CD4-positive, CD25-positive, alpha-beta regulatory T cell (primary cell): ENCODE data around the gene VPS13D. TPM values are rescaled to one million over a fixed set of nuclear protein-coding genes. Genes with fewer than 3 reads are reported as not detected.
"Not testable (repeated sequence)": the region's sequence is repeated elsewhere in the genome, so short reads cannot be mapped to it uniquely, and the experiment has no call there.

ENCODE experiments used
- ATAC-seq, 2 donors: fragments of 150-1000 bp; cut with Tn5 transposase; one replicate each; pipeline ENCODE4 v1.10.0; 2021; ENCODE audit warnings: low read depth in 2 of 2, moderate number of reproducible peaks in 2 of 2, moderate library complexity in 1 of 2
- DNase-seq, 3 donors: peaks; one replicate each; pipeline versions ENCODE4 v3.0.0 to v3.0.0-alpha.2; 2012 to 2022; ENCODE audit warnings: mixed read lengths in 1 of 3
- H3K27ac ChIP-seq: one replicate; pipeline ENCODE4 v1.7.0; 2013; ENCODE audit warnings: mild to moderate bottlenecking, low read length; ENCODE audit not compliant: insufficient read depth, poor library complexity, severe bottlenecking
- H3K27me3 ChIP-seq: one replicate; pipeline ENCODE4 v1.7.0; 2013; ENCODE audit warnings: low read length; ENCODE audit not compliant: control insufficient read depth, insufficient read depth
- H3K36me3 ChIP-seq: one replicate; pipeline ENCODE4 v1.7.0; 2013; ENCODE audit warnings: mild to moderate bottlenecking, low read length, moderate library complexity; ENCODE audit not compliant: control insufficient read depth, insufficient read depth
- H3K4me1 ChIP-seq: 2 replicates; pipeline ENCODE4 v1.7.0; 2013; ENCODE audit warnings: mild to moderate bottlenecking, low read length; ENCODE audit not compliant: insufficient read depth, control insufficient read depth, poor library complexity, severe bottlenecking
- H3K4me3 ChIP-seq: one replicate; pipeline ENCODE4 v1.7.0; 2013; ENCODE audit warnings: low read depth, mild to moderate bottlenecking, low read length, moderate library complexity
- H3K9me3 ChIP-seq, 2 experiments: 1 replicate in 1 of 2; 2 replicates in 1 of 2; pipeline ENCODE4 v1.7.0; 2013; ENCODE audit warnings: low read length in 2 of 2, mild to moderate bottlenecking in 1 of 2, moderate library complexity in 1 of 2; ENCODE audit not compliant: control insufficient read depth in 2 of 2
- H3K27ac Mint-ChIP-seq, 3 donors: one replicate each; pipeline ENCODE4 v1.8.0; 2020 to 2022; ENCODE audit warnings: mild to moderate bottlenecking in 3 of 3, mixed read lengths in 3 of 3, moderate library complexity in 2 of 3
- H3K27me3 Mint-ChIP-seq: one replicate; pipeline ENCODE4 v1.8.0; 2022; ENCODE audit warnings: mild to moderate bottlenecking, mixed read lengths
- H3K36me3 Mint-ChIP-seq: one replicate; pipeline ENCODE4 v1.8.0; 2020; ENCODE audit warnings: mixed read lengths
- H3K4me1 Mint-ChIP-seq, 4 donors: one replicate each; pipeline ENCODE4 v1.8.0; 2020 to 2022; ENCODE audit warnings: mixed read lengths in 4 of 4, mild to moderate bottlenecking in 1 of 4
- H3K4me3 Mint-ChIP-seq, 4 donors: one replicate each; pipeline ENCODE4 v1.8.0; 2020 to 2022; ENCODE audit warnings: mild to moderate bottlenecking in 4 of 4, mixed read lengths in 4 of 4, moderate library complexity in 3 of 4
- H3K9me3 Mint-ChIP-seq, 7 donors: one replicate each; pipeline ENCODE4 v1.8.0; 2020 to 2022; ENCODE audit warnings: mixed read lengths in 7 of 7, mild to moderate bottlenecking in 3 of 7, moderate library complexity in 2 of 7
- polyA plus RNA-seq, 4 donors: library from polyadenylated mRNA; unstranded; fragments of 300-500 nt; fragmentation: Illumina TruSeq; gene quantifications; one replicate each; pipeline ENCODE4 v1.2.3, GENCODE V29; 2021
- total RNA-seq: library from RNA; stranded (reverse); gene quantifications from one replicate; pipeline ENCODE4 v1.2.3, GENCODE V29; 2022

The VPS13D gene
- total and polyA plus RNA-seq, 5 donors from 2014 or later, result 8.1 to 96.0 (median 10.3) TPM

DNA sequence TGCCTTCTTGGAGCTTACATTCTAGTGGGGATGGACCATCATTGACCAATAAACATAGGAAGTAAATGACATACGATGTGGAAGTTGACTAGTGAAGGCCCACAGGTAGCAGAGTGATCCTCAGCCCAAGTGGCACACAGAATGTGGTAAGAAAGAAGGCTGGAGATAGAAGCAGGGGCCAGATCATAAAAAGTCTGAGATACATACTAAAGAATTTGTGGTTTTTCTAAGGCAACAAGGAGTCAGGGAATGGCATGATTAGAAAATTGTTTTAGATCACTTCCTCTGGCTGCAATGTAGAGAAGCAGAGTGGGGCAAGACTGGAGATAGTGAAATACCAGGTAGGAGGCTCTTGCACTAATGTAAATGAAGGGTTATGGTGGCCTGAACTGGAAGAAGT is 154.0 kb downstream of the VPS13D start:
- Mint-ChIP-seq H3K9me3 (peaks cover 0 to 13% (median 4%) of the 10 kb centered on the region in 7 donors), H3K4me3 (peak overlapping the region; percentile 7 to 87 (median 56)), H3K4me1 (peaks cover 34 to 75% (median 58%) of the 10 kb centered on the region in 4 donors), H3K27ac (peak overlapping the region; percentile 90 to 98 (median 96)), H3K36me3 (peaks cover 64% of the 10 kb centered on the region), H3K27me3 (no peaks in the 10 kb centered on the region)
- H3K27me3 ChIP-seq, result no peaks in the 10 kb centered on the region
- peaks cover 9 to 20% of the 10 kb centered on the region in 2 experiments for H3K9me3 ChIP-seq
- H3K4me1 ChIP-seq, result peaks cover 49% of the 10 kb centered on the region
- peaks cover 43% of the 10 kb centered on the region for H3K36me3 ChIP-seq
- no peak for ATAC-seq
- peak overlapping the region; percentile 78 for H3K4me3 ChIP-seq
- DNase-seq, result no peak
- peak overlapping the region; percentile 89 for H3K27ac ChIP-seq

DNA sequence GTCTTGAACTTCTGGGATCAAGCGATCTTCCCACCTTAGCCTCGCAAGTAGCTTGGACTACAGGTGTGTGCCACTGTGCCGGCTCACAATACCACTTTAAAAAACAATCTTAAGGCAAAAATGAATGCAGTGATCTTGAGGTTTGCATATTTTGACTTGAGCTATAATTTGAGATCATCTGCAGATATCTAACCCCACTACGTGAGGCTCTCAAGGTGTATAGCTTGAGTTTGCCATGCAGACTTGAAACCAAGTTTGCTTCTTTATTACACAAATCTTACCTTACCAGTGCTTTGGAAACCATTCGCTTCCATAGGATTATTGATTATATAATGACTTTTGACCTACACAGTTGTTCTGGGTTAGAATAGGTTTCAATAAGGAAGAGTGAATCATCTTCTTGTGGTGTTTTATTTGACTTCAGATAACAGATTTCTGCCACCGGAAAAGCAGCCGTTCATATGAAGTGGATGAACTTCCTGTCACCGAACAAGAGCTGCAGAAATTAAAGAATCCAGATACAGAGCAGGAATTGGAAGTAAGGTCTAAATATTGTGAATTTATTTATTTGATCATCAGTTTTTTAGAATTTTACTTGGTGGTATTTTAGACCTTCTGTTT is 155.1 kb downstream of the VPS13D start:
- H3K9me3 ChIP-seq, result peaks cover 9 to 20% of the 10 kb centered on the region in 2 experiments
- H3K27ac ChIP-seq, result peak overlapping the region; percentile 89
- ATAC-seq (peak; percentile 30 to 36), DNase-seq (peak; percentile 10 to 82 (median 42))
- H3K9me3 Mint-ChIP-seq, result peaks cover 0 to 13% (median 6%) of the 10 kb centered on the region in 7 donors
- H3K4me3 ChIP-seq, result peak overlapping the region; percentile 78
- H3K4me1 Mint-ChIP-seq, result peaks cover 34 to 85% (median 61%) of the 10 kb centered on the region in 4 donors
- peak overlapping the region; percentile 64 to 83 (median 66) for H3K4me3 Mint-ChIP-seq
- H3K36me3 Mint-ChIP-seq, result peaks cover 63% of the 10 kb centered on the region
- H3K27me3 Mint-ChIP-seq, result no peaks in the 10 kb centered on the region
- H3K4me1 ChIP-seq, result peaks cover 49% of the 10 kb centered on the region
- H3K27ac Mint-ChIP-seq, result peak overlapping the region; percentile 90 to 98 (median 92)
- no peaks in the 10 kb centered on the region for H3K27me3 ChIP-seq
- peaks cover 40% of the 10 kb centered on the region for H3K36me3 ChIP-seq

DNA sequence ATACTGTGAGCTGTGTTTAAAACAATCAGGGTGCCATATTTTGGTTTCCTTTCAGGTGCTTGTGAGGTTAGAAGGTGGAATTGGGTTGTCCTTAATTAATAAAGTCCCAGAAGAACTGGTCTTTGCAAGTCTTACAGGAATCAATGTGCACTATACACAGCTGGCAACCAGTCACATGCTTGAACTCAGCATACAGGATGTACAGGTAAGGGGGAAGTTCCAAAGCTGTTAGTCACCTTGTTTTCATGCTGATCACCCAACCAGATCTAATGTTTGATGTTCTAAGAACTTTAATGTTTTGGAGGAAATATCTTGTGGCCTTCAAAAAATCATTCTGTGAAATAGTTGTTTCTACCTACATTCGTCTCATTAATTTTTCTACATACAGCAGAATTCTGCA is 156.3 kb downstream of the VPS13D start:
- Histone ChIP-seq H3K27ac (peak overlapping the region; percentile 89), H3K9me3 (peaks cover 9 to 20% of the 10 kb centered on the region in 2 experiments), H3K27me3 (no peaks in the 10 kb centered on the region), H3K36me3 (peaks cover 38% of the 10 kb centered on the region), H3K4me1 (peaks cover 49% of the 10 kb centered on the region), H3K4me3 (peak overlapping the region; percentile 78)
- Mint-ChIP-seq H3K4me3 (peak overlapping the region; percentile 28 to 81 (median 58)), H3K27me3 (no peaks in the 10 kb centered on the region), H3K4me1 (peaks cover 34 to 82% (median 61%) of the 10 kb centered on the region in 4 donors), H3K9me3 (peaks cover 0 to 13% (median 7%) of the 10 kb centered on the region in 7 donors), H3K36me3 (peaks cover 66% of the 10 kb centered on the region), H3K27ac (peak overlapping the region; percentile 90 to 98 (median 92))
- ATAC-seq, result peak; percentile 98 to 99
- peak; percentile 27 to 86 (median 63) for DNase-seq

DNA sequence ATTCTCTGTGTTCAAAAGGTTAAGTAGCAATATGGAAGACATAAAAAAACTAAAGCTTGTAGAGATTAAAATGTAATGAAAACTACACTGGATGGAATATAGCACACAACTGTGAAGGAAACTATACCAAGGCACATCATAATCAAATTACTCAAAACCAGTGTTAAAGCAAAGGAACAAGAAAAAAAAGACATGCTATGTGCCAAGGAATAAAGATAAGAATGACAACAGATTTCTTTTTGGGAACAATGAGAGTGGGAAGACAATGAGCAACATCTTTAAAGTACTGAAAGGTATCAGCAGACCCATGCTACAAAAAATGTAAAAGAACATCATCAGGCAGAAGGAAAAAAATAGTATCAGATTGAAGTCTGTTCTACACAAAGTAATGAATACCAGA is 157.8 kb downstream of the VPS13D start:
- peaks cover 34% of the 10 kb centered on the region for H3K36me3 ChIP-seq
- H3K9me3 Mint-ChIP-seq, result peaks cover 0 to 13% (median 7%) of the 10 kb centered on the region in 7 donors
- H3K27ac Mint-ChIP-seq, result peak overlapping the region; percentile 71 to 90 (median 83)

DNA sequence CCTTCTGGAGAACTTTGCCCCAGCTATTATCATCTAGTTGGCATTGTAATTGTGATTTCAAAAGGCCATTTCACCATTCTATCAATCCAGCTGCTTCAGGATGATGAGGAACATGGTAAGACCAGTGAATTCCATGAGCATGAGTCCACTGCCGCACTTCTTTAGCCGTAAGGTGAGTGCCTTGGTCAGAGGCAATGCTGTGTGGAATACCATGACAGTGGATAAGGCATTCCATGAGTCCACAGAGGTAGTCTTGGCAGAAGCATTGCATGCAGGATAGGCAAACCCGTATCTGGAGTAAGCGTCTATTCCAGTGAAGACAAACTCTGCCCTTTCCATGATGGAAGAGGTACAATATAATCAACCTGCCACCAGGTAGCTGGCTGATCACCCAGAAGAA is 160.5 kb downstream of the VPS13D start:
- Mint-ChIP-seq H3K4me1 (peaks cover 13 to 47% (median 30%) of the 10 kb centered on the region in 4 donors), H3K36me3 (peaks cover 57% of the 10 kb centered on the region), H3K9me3 (peaks cover 0 to 13% (median 7%) of the 10 kb centered on the region in 7 donors)
- not testable (repeated sequence) for H3K27ac ChIP-seq, H3K27me3 ChIP-seq, H3K27ac Mint-ChIP-seq, DNase-seq, H3K4me3 ChIP-seq, H3K27me3 Mint-ChIP-seq, ATAC-seq, H3K4me3 Mint-ChIP-seq
- peaks cover 9 to 20% of the 10 kb centered on the region in 2 experiments for H3K9me3 ChIP-seq
- H3K36me3 ChIP-seq, result peaks cover 33% of the 10 kb centered on the region
- peaks cover 19% of the 10 kb centered on the region for H3K4me1 ChIP-seq

More for the DNA sequence above, 157.8 kb downstream of the VPS13D start:
- no peak for ATAC-seq
- H3K27ac ChIP-seq, result peak overlapping the region; percentile 89
- Mint-ChIP-seq H3K4me1 (peaks cover 33 to 74% (median 53%) of the 10 kb centered on the region in 4 donors), H3K4me3 (no peak overlapping the region), H3K27me3 (no peaks in the 10 kb centered on the region), H3K36me3 (peaks cover 65% of the 10 kb centered on the region)
- H3K4me1 ChIP-seq, result peaks cover 45% of the 10 kb centered on the region
- H3K4me3 ChIP-seq, result no peak overlapping the region
- H3K9me3 ChIP-seq, result peaks cover 9 to 20% of the 10 kb centered on the region in 2 experiments
- H3K27me3 ChIP-seq, result no peaks in the 10 kb centered on the region
- peak in 2 of 3 donors; percentile 3 to 22 for DNase-seq

DNA sequence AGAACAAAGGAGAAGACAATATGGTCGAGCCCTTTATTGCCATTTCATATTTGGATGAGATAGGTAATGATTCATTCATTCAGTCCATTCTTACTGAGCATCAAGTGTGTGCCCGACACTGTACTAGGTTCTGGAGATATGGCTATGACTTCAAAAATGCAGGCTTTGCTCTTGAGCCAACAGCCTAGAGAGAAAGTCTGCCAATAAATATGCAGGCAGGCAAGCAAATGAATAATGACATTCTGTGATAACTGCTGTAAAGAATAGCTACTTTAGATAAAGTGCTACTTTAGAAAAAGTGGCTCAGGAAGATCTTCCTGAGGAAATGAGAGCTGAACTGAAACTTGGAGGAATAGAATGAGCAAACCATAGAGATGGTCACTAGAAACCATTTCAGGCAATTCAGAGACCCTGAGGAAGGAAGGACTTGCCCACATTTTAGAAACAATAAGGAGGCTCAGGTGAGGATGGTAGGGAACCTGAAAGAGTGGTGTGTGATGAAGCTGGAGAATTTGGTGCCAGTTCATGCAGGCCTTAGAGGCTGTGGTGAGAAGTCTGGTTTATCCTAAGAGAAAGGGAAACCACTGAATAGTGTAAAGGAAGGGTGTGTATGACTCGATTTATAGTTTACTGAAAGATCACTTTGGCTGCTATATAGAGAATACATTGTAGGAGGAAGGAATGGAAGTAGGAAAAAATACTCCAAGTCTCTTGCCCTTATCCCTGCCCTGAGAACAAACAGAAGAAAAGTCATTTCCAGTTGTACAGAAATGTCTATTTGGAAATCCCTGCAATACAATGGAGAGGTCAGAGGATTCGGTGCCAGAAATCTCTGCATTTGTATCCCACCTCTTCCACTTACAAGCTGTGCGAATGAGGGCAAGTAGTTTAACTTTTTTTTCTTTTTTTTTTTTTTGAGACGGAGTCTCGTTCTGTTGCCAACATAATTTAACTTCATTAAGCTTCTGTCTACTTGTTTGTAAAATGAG is 167.9 kb downstream of the VPS13D start:
- Histone ChIP-seq H3K4me3 (no peak overlapping the region), H3K27ac (no peak overlapping the region), H3K36me3 (peaks cover 28% of the 10 kb centered on the region), H3K4me1 (peaks cover 5% of the 10 kb centered on the region), H3K9me3 (no peaks in the 10 kb centered on the region), H3K27me3 (no peaks in the 10 kb centered on the region)
- Mint-ChIP-seq H3K27ac (peak overlapping the region; percentile 11 to 90 (median 43)), H3K4me1 (peaks cover 8 to 21% (median 15%) of the 10 kb centered on the region in 4 donors), H3K36me3 (peaks cover 27% of the 10 kb centered on the region), H3K27me3 (no peaks in the 10 kb centered on the region), H3K4me3 (no peak overlapping the region), H3K9me3 (peaks cover 0 to 1% (median 0%) of the 10 kb centered on the region in 7 donors)
- ATAC-seq, result no peak
- no peak for DNase-seq

DNA sequence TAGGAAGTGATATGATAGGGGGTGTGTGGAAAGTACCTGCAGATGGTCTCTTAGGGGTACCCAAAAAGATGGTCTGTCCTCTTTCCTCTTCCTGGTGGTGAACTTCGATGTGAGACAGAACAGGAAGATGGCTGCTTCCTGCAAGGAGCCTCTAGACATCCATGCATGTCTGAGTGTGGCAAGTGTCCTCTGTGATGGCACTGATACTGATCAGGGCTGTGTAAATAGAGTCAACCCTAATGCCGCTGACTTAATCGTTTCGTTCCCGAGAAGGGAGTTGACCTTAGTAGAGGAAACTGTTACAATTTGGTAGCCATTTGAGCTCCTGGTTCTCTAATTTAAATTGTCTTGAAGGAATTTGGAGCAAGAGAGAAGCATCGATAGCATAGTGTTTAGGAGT is 168.6 kb downstream of the VPS13D start:
- H3K27ac ChIP-seq, result no peak overlapping the region
- no peaks in the 10 kb centered on the region for H3K27me3 ChIP-seq
- DNase-seq (no peak), ATAC-seq (no peak)
- no peaks in the 10 kb centered on the region for H3K27me3 Mint-ChIP-seq
- H3K4me1 Mint-ChIP-seq, result peaks cover 8 to 21% (median 15%) of the 10 kb centered on the region in 4 donors
- H3K4me3 ChIP-seq, result no peak overlapping the region
- peaks cover 35% of the 10 kb centered on the region for H3K36me3 ChIP-seq
- H3K9me3 Mint-ChIP-seq, result peaks cover 0 to 1% (median 0%) of the 10 kb centered on the region in 7 donors
- H3K4me3 Mint-ChIP-seq, result no peak overlapping the region
- peak overlapping the region; percentile 11 to 43 (median 20) for H3K27ac Mint-ChIP-seq
- H3K36me3 Mint-ChIP-seq, result peaks cover 31% of the 10 kb centered on the region
- no peaks in the 10 kb centered on the region for H3K9me3 ChIP-seq
- H3K4me1 ChIP-seq, result peaks cover 5% of the 10 kb centered on the region
